ENCODE measurements around the gene ZNF277. TPM values are rescaled to one million over a fixed set of nuclear protein-coding genes. Genes with fewer than 3 reads are reported as not detected.

The ZNF277 gene
- total and polyA plus RNA-seq, 3 experiments from 2014 or later, result 13.5 to 20.6 (median 14.7) TPM

DNA sequence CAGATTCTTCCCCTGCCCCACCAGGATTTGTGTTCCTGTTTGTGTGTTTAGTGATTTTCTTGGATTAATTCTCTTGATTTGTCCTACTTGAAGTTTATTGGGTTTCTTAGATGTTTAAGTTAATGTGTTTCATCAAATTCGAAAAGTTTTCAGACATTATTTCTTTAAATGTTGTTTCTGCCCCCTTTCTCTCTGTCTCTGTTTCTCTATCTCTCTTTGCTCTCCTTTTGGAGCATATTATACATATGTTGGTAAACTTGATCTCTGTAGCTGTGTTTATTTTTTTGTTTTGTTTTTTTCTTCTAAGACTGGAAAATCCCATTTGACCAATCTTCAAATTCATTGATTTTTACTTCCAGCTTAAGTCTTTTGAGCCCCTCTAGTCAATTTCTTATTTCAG is 115.6 kb downstream of the ZNF277 start:
- H3K27ac Mint-ChIP-seq, result no peak overlapping the region
- H3K27ac ChIP-seq (ENCODE audit: low read depth, low read length), result no peak overlapping the region
- no peaks in the 10 kb centered on the region for H3K27me3 ChIP-seq (ENCODE audit: insufficient read depth, low read length, poor library complexity, severe bottlenecking)
- ChIA-PET POLR2A (no interaction called here), CTCF (interaction anchor here (1.6 kb wide), 1 partner anchor 9 kb away, joined by 4 read pairs; no protein-coding TSS in a partner anchor)
- H3K4me1 ChIP-seq (ENCODE audit: insufficient read depth, low read length), result no peaks in the 10 kb centered on the region
- DNase-seq, result no peak
- H3K36me3 Mint-ChIP-seq, result peaks cover 34 to 77% (median 50%) of the 10 kb centered on the region in 3 donors
- no peak overlapping the region for H3K4me3 Mint-ChIP-seq
- peaks cover 0 to 11% (median 5%) of the 10 kb centered on the region in 5 donors for H3K9me3 Mint-ChIP-seq
- no peak overlapping the region for H3K4me3 ChIP-seq (ENCODE audit: low read length)
- peaks cover 0 to 2% (median 0%) of the 10 kb centered on the region in 3 donors for H3K4me1 Mint-ChIP-seq
- H3K9me3 ChIP-seq (ENCODE audit: low read length), result no peaks in the 10 kb centered on the region
- H3K36me3 ChIP-seq (ENCODE audit: insufficient read depth, low read length), result no peaks in the 10 kb centered on the region
- peaks cover 0 to 1% of the 10 kb centered on the region in 2 donors for H3K27me3 Mint-ChIP-seq

DNA sequence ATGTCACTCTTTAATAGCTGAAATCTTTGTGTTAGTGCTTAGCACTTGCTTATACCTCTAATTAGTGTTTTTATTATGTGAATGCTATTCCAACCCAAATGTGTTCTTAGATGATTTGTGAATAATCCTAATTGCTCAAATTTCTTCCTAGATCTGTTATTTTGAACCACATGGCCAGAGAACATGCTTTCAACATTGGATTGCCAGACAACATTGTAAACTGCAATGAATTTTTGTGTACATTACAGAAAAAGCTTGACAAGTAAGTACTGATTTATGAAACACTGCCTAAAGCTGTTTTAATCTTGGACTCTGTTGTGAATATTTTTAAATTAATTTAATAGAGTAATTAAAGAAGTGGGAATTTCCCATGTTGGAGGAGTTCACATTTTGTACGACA is 121.1 kb downstream of the ZNF277 start:
- Histone ChIP-seq H3K4me3 (ENCODE audit: low read length) (no peak overlapping the region), H3K27ac (ENCODE audit: low read depth, low read length) (no peak overlapping the region), H3K9me3 (ENCODE audit: low read length) (no peaks in the 10 kb centered on the region), H3K4me1 (ENCODE audit: insufficient read depth, low read length) (no peaks in the 10 kb centered on the region), H3K27me3 (ENCODE audit: insufficient read depth, low read length, poor library complexity, severe bottlenecking) (no peaks in the 10 kb centered on the region), H3K36me3 (ENCODE audit: insufficient read depth, low read length) (no peaks in the 10 kb centered on the region)
- peaks cover 0 to 1% of the 10 kb centered on the region in 2 donors for H3K27me3 Mint-ChIP-seq
- CTCF ChIA-PET, result no interaction called here
- DNase-seq, result no peak
- H3K4me3 Mint-ChIP-seq, result no peak overlapping the region
- POLR2A ChIA-PET, result no interaction called here
- H3K4me1 Mint-ChIP-seq, result peaks cover 0 to 2% (median 0%) of the 10 kb centered on the region in 3 donors
- H3K36me3 Mint-ChIP-seq, result peaks cover 31 to 69% (median 31%) of the 10 kb centered on the region in 3 donors
- H3K9me3 Mint-ChIP-seq, result no peaks in the 10 kb centered on the region
- no peak overlapping the region for H3K27ac Mint-ChIP-seq

DNA sequence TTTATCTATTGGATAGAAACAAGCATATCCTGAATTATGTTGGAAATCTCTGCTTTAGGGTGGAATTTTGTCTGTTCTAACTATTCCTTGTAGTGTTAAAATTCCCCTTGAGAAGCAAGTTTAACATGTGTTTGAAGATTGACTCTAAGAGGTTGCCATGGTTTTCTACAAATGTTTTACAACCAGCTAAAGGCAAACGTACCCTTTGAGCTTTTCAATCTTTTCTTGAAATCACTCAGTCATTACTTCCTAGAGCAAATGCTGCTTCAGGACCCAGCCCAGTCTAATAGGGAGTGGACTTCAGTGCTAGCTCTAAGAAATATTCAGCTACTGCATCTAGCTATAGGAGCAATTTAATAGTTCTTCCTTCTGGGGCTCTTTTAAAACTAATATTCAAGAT is 125.0 kb downstream of the ZNF277 start:
- H3K36me3 ChIP-seq (ENCODE audit: insufficient read depth, low read length), result peaks cover 3% of the 10 kb centered on the region
- Mint-ChIP-seq H3K27ac (no peak overlapping the region), H3K9me3 (no peaks in the 10 kb centered on the region), H3K27me3 (no peaks in the 10 kb centered on the region), H3K4me1 (no peaks in the 10 kb centered on the region), H3K4me3 (no peak overlapping the region), H3K36me3 (peaks cover 34 to 71% (median 34%) of the 10 kb centered on the region in 3 donors)
- H3K27ac ChIP-seq (ENCODE audit: low read depth, low read length), result no peak overlapping the region
- no peak for DNase-seq
- H3K4me3 ChIP-seq (ENCODE audit: low read length), result no peak overlapping the region
- H3K9me3 ChIP-seq (ENCODE audit: low read length), result no peaks in the 10 kb centered on the region
- ChIA-PET CTCF (interaction anchor here (1.3 kb wide), 1 partner anchor 10 kb away, joined by 4 read pairs; no protein-coding TSS in a partner anchor), POLR2A (no interaction called here)
- H3K4me1 ChIP-seq (ENCODE audit: insufficient read depth, low read length), result no peaks in the 10 kb centered on the region
- no peaks in the 10 kb centered on the region for H3K27me3 ChIP-seq (ENCODE audit: insufficient read depth, low read length, poor library complexity, severe bottlenecking)

DNA sequence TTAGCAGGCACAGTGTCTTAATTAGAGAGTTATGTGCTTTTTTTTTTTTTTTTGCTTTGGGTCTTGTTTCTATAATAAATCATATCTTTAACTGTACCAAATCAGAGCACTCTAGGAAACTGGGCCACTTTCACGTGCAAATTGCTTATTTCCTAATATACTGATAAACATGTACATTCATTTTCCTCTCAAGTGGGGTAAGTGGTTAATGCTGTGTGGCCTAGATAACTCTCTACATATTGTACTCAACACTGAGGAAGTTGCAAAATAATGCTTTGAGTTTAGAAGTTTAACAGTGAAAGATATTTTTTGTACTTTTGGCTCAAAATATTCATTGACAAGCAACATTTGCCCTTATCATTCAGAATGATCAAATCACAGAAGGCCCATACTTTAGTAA is 127.9 kb downstream of the ZNF277 start:
- Histone ChIP-seq H3K4me1 (ENCODE audit: insufficient read depth, low read length) (no peaks in the 10 kb centered on the region), H3K36me3 (ENCODE audit: insufficient read depth, low read length) (peaks cover 7% of the 10 kb centered on the region), H3K9me3 (ENCODE audit: low read length) (no peaks in the 10 kb centered on the region), H3K4me3 (ENCODE audit: low read length) (no peak overlapping the region), H3K27ac (ENCODE audit: low read depth, low read length) (no peak overlapping the region), H3K27me3 (ENCODE audit: insufficient read depth, low read length, poor library complexity, severe bottlenecking) (no peaks in the 10 kb centered on the region)
- Mint-ChIP-seq H3K9me3 (no peaks in the 10 kb centered on the region), H3K4me1 (no peaks in the 10 kb centered on the region), H3K27ac (no peak overlapping the region), H3K36me3 (peaks cover 37 to 80% (median 37%) of the 10 kb centered on the region in 3 donors), H3K4me3 (no peak overlapping the region), H3K27me3 (no peaks in the 10 kb centered on the region)
- DNase-seq, result no peak
- POLR2A ChIA-PET, result no interaction called here
- CTCF ChIA-PET, result no interaction called here

DNA sequence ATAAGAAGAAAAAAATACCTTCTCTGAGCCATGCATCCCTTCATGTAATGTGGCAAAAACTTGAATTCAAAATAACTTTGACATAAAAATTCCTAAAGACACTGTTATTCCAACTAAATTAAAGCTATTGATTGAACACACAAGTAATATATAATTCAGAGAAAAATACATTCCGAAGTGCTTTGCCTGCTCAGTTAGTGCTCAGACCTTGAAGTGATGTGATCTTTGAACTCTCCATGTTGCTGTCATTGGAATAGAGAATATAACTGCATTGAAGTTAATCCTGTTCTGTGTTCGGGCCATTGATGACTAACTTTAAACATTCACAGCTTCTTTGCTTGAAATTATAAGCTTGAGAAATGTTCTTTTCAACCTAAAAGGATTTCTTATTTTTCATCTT is 129.8 kb downstream of the ZNF277 start:
- H3K9me3 Mint-ChIP-seq, result no peaks in the 10 kb centered on the region
- DNase-seq, result no peak
- Histone ChIP-seq H3K27me3 (ENCODE audit: insufficient read depth, low read length, poor library complexity, severe bottlenecking) (no peaks in the 10 kb centered on the region), H3K9me3 (ENCODE audit: low read length) (no peaks in the 10 kb centered on the region), H3K27ac (ENCODE audit: low read depth, low read length) (no peak overlapping the region), H3K36me3 (ENCODE audit: insufficient read depth, low read length) (peaks cover 7% of the 10 kb centered on the region), H3K4me3 (ENCODE audit: low read length) (no peak overlapping the region), H3K4me1 (ENCODE audit: insufficient read depth, low read length) (no peaks in the 10 kb centered on the region)
- peaks cover 34 to 81% (median 34%) of the 10 kb centered on the region in 3 donors for H3K36me3 Mint-ChIP-seq
- H3K27ac Mint-ChIP-seq, result no peak overlapping the region
- POLR2A ChIA-PET, result no interaction called here
- H3K4me1 Mint-ChIP-seq, result no peaks in the 10 kb centered on the region
- CTCF ChIA-PET, result no interaction called here
- H3K27me3 Mint-ChIP-seq, result no peaks in the 10 kb centered on the region
- no peak overlapping the region for H3K4me3 Mint-ChIP-seq

DNA sequence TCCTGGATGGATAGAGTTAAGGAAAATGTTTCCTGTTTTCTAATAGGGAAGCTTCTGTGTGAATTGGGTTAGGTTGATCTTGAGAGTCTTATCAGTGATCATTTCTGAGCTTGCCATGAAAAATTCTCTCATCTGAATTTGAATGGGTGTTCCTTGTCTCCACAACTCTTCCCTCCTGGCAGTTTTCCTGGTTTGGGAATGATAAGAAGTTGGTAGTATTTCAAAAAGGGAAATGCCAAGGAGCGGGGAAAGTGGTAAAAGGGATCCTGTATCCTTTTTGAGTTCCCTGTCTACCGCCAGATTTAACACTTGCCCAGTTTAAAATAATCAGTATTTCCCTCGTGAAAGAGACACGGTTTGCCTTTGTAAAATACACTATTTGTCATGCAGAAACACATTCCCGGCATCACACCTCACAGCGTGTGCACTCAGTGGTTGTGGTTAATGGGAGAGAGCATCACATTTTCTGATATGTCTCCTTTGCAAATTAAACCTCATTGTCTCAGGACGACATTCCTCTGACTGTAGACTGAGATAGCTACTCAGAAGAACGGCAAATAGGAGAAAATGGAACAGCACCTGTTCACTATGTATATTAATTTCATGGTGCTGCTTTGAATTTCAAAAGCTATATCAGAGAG is 130.6 kb downstream of the ZNF277 start:
- H3K27ac ChIP-seq (ENCODE audit: low read depth, low read length), result no peak overlapping the region
- CTCF ChIA-PET, result no interaction called here
- H3K27me3 Mint-ChIP-seq, result no peaks in the 10 kb centered on the region
- H3K4me1 Mint-ChIP-seq, result no peaks in the 10 kb centered on the region
- peaks cover 7% of the 10 kb centered on the region for H3K36me3 ChIP-seq (ENCODE audit: insufficient read depth, low read length)
- H3K36me3 Mint-ChIP-seq, result peaks cover 32 to 80% (median 38%) of the 10 kb centered on the region in 3 donors
- POLR2A ChIA-PET, result no interaction called here
- no peaks in the 10 kb centered on the region for H3K9me3 ChIP-seq (ENCODE audit: low read length)
- no peak overlapping the region for H3K4me3 Mint-ChIP-seq
- H3K4me3 ChIP-seq (ENCODE audit: low read length), result no peak overlapping the region
- no peaks in the 10 kb centered on the region for H3K27me3 ChIP-seq (ENCODE audit: insufficient read depth, low read length, poor library complexity, severe bottlenecking)
- no peaks in the 10 kb centered on the region for H3K9me3 Mint-ChIP-seq
- DNase-seq, result no peak
- no peaks in the 10 kb centered on the region for H3K4me1 ChIP-seq (ENCODE audit: insufficient read depth, low read length)
- H3K27ac Mint-ChIP-seq, result no peak overlapping the region

DNA sequence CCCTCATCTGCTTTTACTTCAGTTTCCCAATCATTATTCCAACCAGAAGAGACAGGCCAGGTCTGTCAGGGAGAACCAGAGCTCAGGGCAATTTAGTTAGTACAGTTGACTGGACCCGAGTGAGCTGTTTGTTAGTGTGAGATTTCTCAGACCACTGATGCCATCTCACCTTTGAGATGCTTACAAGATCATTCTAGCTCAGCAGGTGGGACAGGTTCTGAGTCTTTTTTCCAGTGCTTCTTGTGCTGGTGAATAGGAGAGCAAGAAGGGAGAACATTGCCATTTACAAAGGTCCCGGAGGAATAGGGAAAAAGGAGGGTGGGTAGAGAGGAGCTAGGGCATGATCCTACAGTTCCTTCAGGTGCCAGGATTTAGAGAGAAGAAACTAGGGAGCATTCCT is 131.4 kb downstream of the ZNF277 start:
- Histone ChIP-seq H3K27ac (ENCODE audit: low read depth, low read length) (no peak overlapping the region), H3K36me3 (ENCODE audit: insufficient read depth, low read length) (peaks cover 7% of the 10 kb centered on the region), H3K4me3 (ENCODE audit: low read length) (no peak overlapping the region), H3K27me3 (ENCODE audit: insufficient read depth, low read length, poor library complexity, severe bottlenecking) (no peaks in the 10 kb centered on the region), H3K9me3 (ENCODE audit: low read length) (no peaks in the 10 kb centered on the region), H3K4me1 (ENCODE audit: insufficient read depth, low read length) (no peaks in the 10 kb centered on the region)
- no peak for DNase-seq
- H3K27me3 Mint-ChIP-seq, result no peaks in the 10 kb centered on the region
- no peak overlapping the region for H3K27ac Mint-ChIP-seq
- H3K4me3 Mint-ChIP-seq, result no peak overlapping the region
- peaks cover 35 to 84% (median 47%) of the 10 kb centered on the region in 3 donors for H3K36me3 Mint-ChIP-seq
- POLR2A ChIA-PET, result no interaction called here
- CTCF ChIA-PET, result no interaction called here
- H3K9me3 Mint-ChIP-seq, result no peaks in the 10 kb centered on the region
- H3K4me1 Mint-ChIP-seq, result no peaks in the 10 kb centered on the region

DNA sequence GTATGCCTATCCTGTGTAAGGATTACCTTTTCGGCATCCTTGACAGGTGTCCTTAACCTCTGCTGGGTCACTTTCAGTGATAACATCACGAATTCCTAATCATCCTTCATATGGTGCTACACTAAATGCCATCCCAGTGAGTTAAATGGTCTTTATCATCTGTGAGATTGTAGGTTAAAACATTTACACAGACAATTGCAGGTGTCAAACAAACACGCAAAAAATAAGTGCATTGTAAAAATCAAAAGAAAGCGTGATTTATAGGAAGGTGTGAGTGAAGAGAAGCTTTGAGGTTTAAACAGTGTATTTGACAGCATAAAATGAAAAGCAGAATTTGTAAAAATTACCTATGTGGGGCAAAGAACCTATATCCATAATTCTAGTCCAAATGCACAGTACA is 132.3 kb downstream of the ZNF277 start:
- Histone ChIP-seq H3K27me3 (ENCODE audit: insufficient read depth, low read length, poor library complexity, severe bottlenecking) (no peaks in the 10 kb centered on the region), H3K4me1 (ENCODE audit: insufficient read depth, low read length) (no peaks in the 10 kb centered on the region), H3K9me3 (ENCODE audit: low read length) (no peaks in the 10 kb centered on the region), H3K27ac (ENCODE audit: low read depth, low read length) (no peak overlapping the region), H3K4me3 (ENCODE audit: low read length) (no peak overlapping the region), H3K36me3 (ENCODE audit: insufficient read depth, low read length) (peaks cover 7% of the 10 kb centered on the region)
- Mint-ChIP-seq H3K4me3 (no peak overlapping the region), H3K4me1 (no peaks in the 10 kb centered on the region), H3K9me3 (peaks cover 0 to 4% (median 0%) of the 10 kb centered on the region in 5 donors), H3K36me3 (peaks cover 41 to 86% (median 52%) of the 10 kb centered on the region in 3 donors), H3K27me3 (no peaks in the 10 kb centered on the region), H3K27ac (no peak overlapping the region)
- CTCF ChIA-PET, result no interaction called here
- POLR2A ChIA-PET, result no interaction called here
- no peak for DNase-seq

Data from CD8-positive, alpha-beta memory T cell (primary cell).